ENCODE results near the gene PRRC1.

- TF ChIP-seq CTCF (IDR thresholded peaks at IDR 0.05 in 4 of 5, conservative IDR thresholded peaks at IDR 0.05 in 1 of 5) = no peak
- no peak for TF ChIP-seq POLR2A (IDR thresholded peaks at IDR 0.05)
Measured at GRCh38 chr5:127555826-127556225, 38.4 kb downstream of the PRRC1 start.
